Endothelial cell of umbilical vein (primary cell): ENCODE measurements around the gene OXLD1. TPM values are rescaled to one million over a fixed set of nuclear protein-coding genes. Genes with fewer than 3 reads are reported as not detected.

Experiments
- BruUV-seq: library from RNA; stranded (reverse); fragments of 400-500 nt; replicated peaks from 2 replicates; lab custom pipeline; 2021; lab: Mats Ljungman, UMichigan
- CTCF ChIA-PET: fragments of 300-600, 350-600 bp; sonication (Branson Sonifier 250); formaldehyde crosslinking; loops from one replicate; lab custom pipeline; 2021; ENCODE audit warnings: antibody characterized with exemption, inconsistent platforms; lab: Charles Lee
- POLR2A ChIA-PET: fragments of 300-600, 350-600 bp; sonication (Branson Sonifier 250); formaldehyde crosslinking; loops from one replicate; lab custom pipeline; 2021; ENCODE audit warnings: antibody characterized with exemption, inconsistent platforms; lab: Charles Lee
- DNase-seq: peaks from one replicate; pipeline ENCODE4 v3.0.0-alpha.2; 2011; ENCODE audit warnings: low read depth, low spot score
- FAIRE-seq: peaks from 2 replicates; lab custom pipeline; 2011; peaks lifted over from hg19 to GRCh38; lab: Jason Lieb, UNC
- H2AFZ ChIP-seq: 2 replicates; pipeline ENCODE4 v1.6.0; 2012; ENCODE audit warnings: low read depth, low read length, control low read depth, inconsistent platforms
- H3K27ac ChIP-seq: 2 replicates; pipeline ENCODE4 v1.5.1; 2011; ENCODE audit warnings: low read depth, mild to moderate bottlenecking, control low read depth, low read length, moderate library complexity; ENCODE audit not compliant: insufficient read depth
- H3K27me3 ChIP-seq, 2 experiments: 2 replicates each; pipeline versions ENCODE4 v1.6.0 to v1.6.1; 2011; ENCODE audit warnings: low read length in 2 of 2, mixed read lengths in 1 of 2; ENCODE audit not compliant: control insufficient read depth in 2 of 2, insufficient read depth in 2 of 2
- H3K36me3 ChIP-seq, 2 experiments: 2 replicates in 1 of 2; 3 replicates in 1 of 2; pipeline ENCODE4 v1.5.1; 2011; ENCODE audit warnings: low read length in 2 of 2, mild to moderate bottlenecking in 1 of 2, moderate library complexity in 1 of 2; ENCODE audit not compliant: control insufficient read depth in 2 of 2, insufficient read depth in 2 of 2; ENCODE audit errors: extremely low read depth in 1 of 2
- H3K4me1 ChIP-seq: 3 replicates; pipeline ENCODE4 v1.5.1; 2011; ENCODE audit warnings: mild to moderate bottlenecking, low read length; ENCODE audit not compliant: control insufficient read depth, insufficient read depth; ENCODE audit errors: extremely low read depth
- H3K4me2 ChIP-seq: 2 replicates; pipeline ENCODE4 v1.6.1; 2011; ENCODE audit warnings: low read length, control low read depth, mixed read lengths; ENCODE audit not compliant: insufficient read depth
- H3K4me3 ChIP-seq, 3 experiments: fragments of 200-600 bp in 1 of 3; sonication (generic), shearing (Covaris generic) in 1 of 3; replicated peaks in 1 of 3; 2 replicates each; pipeline ENCODE4 v1.5.1; 2011 to 2016; ENCODE audit warnings: control low read depth in 3 of 3, low read length in 3 of 3, mild to moderate bottlenecking in 2 of 3, inconsistent platforms in 1 of 3, low read depth in 1 of 3, moderate library complexity in 1 of 3; ENCODE audit not compliant: insufficient read depth in 1 of 3
- H3K79me2 ChIP-seq: 2 replicates; pipeline ENCODE4 v1.6.0; 2012; ENCODE audit warnings: low read length, inconsistent platforms; ENCODE audit not compliant: control insufficient read depth, insufficient read depth
- H3K9ac ChIP-seq: replicated peaks from 2 replicates; pipeline ENCODE3; 2011; ENCODE audit warnings: low read length, control low read depth; ENCODE audit not compliant: insufficient read depth; ENCODE audit errors: extremely low read depth
- H3K9me1 ChIP-seq: replicated peaks from 3 replicates; pipeline ENCODE4 v1.6.0; 2011; ENCODE audit warnings: mild to moderate bottlenecking, low read length; ENCODE audit not compliant: control insufficient read depth, insufficient read depth; ENCODE audit errors: extremely low read depth
- H3K9me3 ChIP-seq: replicated peaks from 2 replicates; pipeline ENCODE4 v1.5.1; 2012; ENCODE audit warnings: low read length, inconsistent platforms; ENCODE audit not compliant: control insufficient read depth, insufficient read depth
- H4K20me1 ChIP-seq: replicated peaks from 2 replicates; pipeline ENCODE3; 2011; ENCODE audit warnings: mild to moderate bottlenecking, low read length; ENCODE audit not compliant: control insufficient read depth, insufficient read depth; ENCODE audit errors: extremely low read depth
- CTCF ChIP-seq, 2 donors: IDR thresholded peaks; 1 replicate in 1 of 2; 2 replicates in 1 of 2; pipeline ENCODE4 v1.5.1; 2011; ENCODE audit warnings: low read length in 2 of 2, mild to moderate bottlenecking in 2 of 2, moderate library complexity in 2 of 2, control low read depth in 1 of 2, inconsistent platforms in 1 of 2, low read depth in 1 of 2; ENCODE audit not compliant: insufficient read depth in 1 of 2; ENCODE audit errors: extremely low read depth in 1 of 2
- EZH2 ChIP-seq: IDR thresholded peaks from 2 replicates; pipeline ENCODE4 v1.6.1; 2012; ENCODE audit warnings: borderline replicate concordance, low read depth, mild to moderate bottlenecking, moderate library complexity, low read length, inconsistent platforms; ENCODE audit not compliant: severe bottlenecking
- FOS ChIP-seq: IDR thresholded peaks from 2 replicates; pipeline ENCODE4 v1.6.1; 2011; ENCODE audit warnings: mild to moderate bottlenecking, low read length, moderate library complexity, borderline replicate concordance; ENCODE audit not compliant: insufficient read depth
- GATA2 ChIP-seq: IDR thresholded peaks from 2 replicates; pipeline ENCODE4 v1.7.0; 2011; ENCODE audit warnings: low read depth, mild to moderate bottlenecking, moderate library complexity, mixed read lengths, low read length; ENCODE audit not compliant: insufficient read length, insufficient read depth
- JUN ChIP-seq: IDR thresholded peaks from 2 replicates; pipeline ENCODE4 v1.6.1; 2011; ENCODE audit warnings: borderline replicate concordance, low read depth; ENCODE audit not compliant: insufficient read length, insufficient read depth
- MAX ChIP-seq: IDR thresholded peaks from 2 replicates; pipeline ENCODE4 v1.6.1; 2011; ENCODE audit not compliant: insufficient read depth, insufficient read length
- MYC ChIP-seq: IDR thresholded peaks from one replicate; pipeline ENCODE4 v1.6.1; 2011; ENCODE audit warnings: mild to moderate bottlenecking, low read depth, low read length
- POLR2A ChIP-seq: IDR thresholded peaks from 2 replicates; pipeline ENCODE4 v1.6.1; 2012; ENCODE audit warnings: low read depth, mild to moderate bottlenecking, control low read depth, low read length
- POLR2AphosphoS5 ChIP-seq: IDR thresholded peaks from 2 replicates; pipeline ENCODE4 v1.6.1; 2012; ENCODE audit warnings: low read depth, mild to moderate bottlenecking, control low read depth, low read length, moderate library complexity; ENCODE audit not compliant: insufficient read depth
- dilution Hi-C: fragments of 300-500 bp; cut with MboI; formaldehyde crosslinking; loops from one replicate; pipeline ENCODE4 v1.15.0; 2019; ENCODE audit warnings: low sequenced_read_pairs; ENCODE audit not compliant: extremely low pct_ligation_motif_present
- intact Hi-C: fragments of 100-400 bp; cut with micrococcal nuclease; formaldehyde crosslinking; loops from one replicate; pipeline ENCODE4 v1.10.0; 2022
- polyA plus RNA-seq, 4 experiments: library from polyadenylated mRNA; depleted of rRNA in 3 of 4; stranded (reverse) in 3 of 4; unstranded in 1 of 4; fragments of >200 nt; gene quantifications; 2 replicates each; pipeline versions ENCODE4 v1.2.1 to v1.2.3, GENCODE V29; 2011 to 2012; ENCODE audit warnings: missing spikeins in 1 of 4
- total RNA-seq: library from RNA; stranded (reverse); gene quantifications from 2 replicates; pipeline ENCODE4 v1.2.3, GENCODE V29; 2021

OXLD1 gene
- total and polyA plus RNA-seq, 2 donors (not counting 3 experiments of a cell fraction or from before 2014, with no cell fraction given) = 20.1 to 35.2 TPM

- Histone ChIP-seq H2AFZ (no peak overlapping the region), H3K4me2 (no peak overlapping the region), H3K4me3 (no peak overlapping the region), H3K27me3 (no peaks in the 10 kb centered on the region), H4K20me1 (no peaks in the 10 kb centered on the region), H3K9me3 (no peaks in the 10 kb centered on the region), H3K27ac (no peak overlapping the region), H3K9ac (no peak overlapping the region), H3K36me3 (peaks cover 21 to 71% of the 10 kb centered on the region in 2 experiments), H3K4me1 (no peaks in the 10 kb centered on the region), H3K9me1 (no peaks in the 10 kb centered on the region), H3K79me2 (peaks cover 27% of the 10 kb centered on the region)
- ChIA-PET CTCF (no interaction called here), POLR2A (no interaction called here)
- dilution Hi-C loops (no loop called here), intact Hi-C loops (no loop called here)
- TF ChIP-seq POLR2AphosphoS5 (no peak), GATA2 (no peak), EZH2 (no peak), JUN (no peak), MYC (no peak), MAX (no peak), POLR2A (no peak), FOS (no peak), CTCF (IDR thresholded peaks at IDR 0.05; ENCODE audit: extremely low read depth in 1 of 2, insufficient read depth in 1 of 2, low read depth in 1 of 2, low read length in 2 of 2) (no peak)
- DNase-seq (no peak), FAIRE-seq (no peak)
- BruUV-seq = no TSS peak
These were observed 29.4 kb upstream of the OXLD1 start for GRCh38 chr17:81695801-81696200.
